Suprapubic skin (tissue), 4 donors: Measurements from ENCODE around the gene COMMD1. TPM values are rescaled to one million over a fixed set of nuclear protein-coding genes. Genes with fewer than 3 reads are reported as not detected.
"Not testable (repeated sequence)": the region's sequence is repeated elsewhere in the genome, so short reads cannot be mapped to it uniquely, and the experiment has no call there.

Experiments used
- DNase-seq, 2 donors: peaks; one replicate each; pipeline ENCODE4 v3.0.0-alpha.2; 2019; ENCODE audit warnings: low spot score in 2 of 2
- H3K27ac ChIP-seq: fragments of 200-600 bp; sonication (generic); one replicate; pipeline ENCODE4 v1.5.1; 2019
- H3K27me3 ChIP-seq: fragments of 200-600 bp; sonication (generic); one replicate; pipeline ENCODE4 v1.5.1; 2019
- H3K36me3 ChIP-seq: fragments of 200-600 bp; sonication (generic); one replicate; pipeline ENCODE4 v1.5.1; 2019
- H3K4me1 ChIP-seq: fragments of 200-600 bp; sonication (generic); one replicate; pipeline ENCODE4 v1.5.1; 2019
- H3K4me3 ChIP-seq: fragments of 200-600 bp; sonication (generic); one replicate; pipeline ENCODE4 v1.5.1; 2019; ENCODE audit warnings: mild to moderate bottlenecking
- H3K9me3 ChIP-seq: fragments of 200-600 bp; sonication (generic); one replicate; pipeline ENCODE4 v1.5.1; 2019
- EP300 ChIP-seq: sonication (generic); formaldehyde crosslinking; IDR thresholded peaks from one replicate; pipeline ENCODE4 v1.6.1; 2017; ENCODE audit warnings: antibody characterized with exemption
- POLR2A ChIP-seq, 2 donors: fragments of 450-650 bp; IDR thresholded peaks; one replicate each; pipeline ENCODE4 v1.6.1; 2017; ENCODE audit warnings: antibody characterized with exemption in 2 of 2, mild to moderate bottlenecking in 2 of 2, moderate library complexity in 2 of 2
- POLR2AphosphoS5 ChIP-seq, 3 donors: sonication (generic); formaldehyde crosslinking; IDR thresholded peaks; one replicate each; pipeline ENCODE4 v1.6.1; 2017; ENCODE audit warnings: antibody characterized with exemption in 3 of 3
- WGBS: methylation state at CpG from one replicate; pipeline ENCODE4 v1.1.5; 2018; 5-methylcytosine and 5-hydroxymethylcytosine counted together
- total RNA-seq, 4 donors: library from RNA; depleted of rRNA; stranded (reverse); fragments of >200 nt; gene quantifications; one replicate each; pipeline ENCODE4 v1.1.0, GENCODE V29; 2016
- TF ChIP-seq, protein P1 (sequence below), 2 donors: fragments of 200-600 bp in 1 of 2; fragments of 450-650 bp in 1 of 2; sonication (generic) in 1 of 2; IDR thresholded peaks; one replicate each; pipeline ENCODE4 v1.5.1; 2016 to 2019; ENCODE audit warnings: antibody characterized with exemption in 2 of 2, mild to moderate bottlenecking in 1 of 2, moderate library complexity in 1 of 2

COMMD1 gene
- total RNA-seq, 4 donors from 2014 or later: 45.6 to 64.3 (median 57.7) TPM

DNA sequence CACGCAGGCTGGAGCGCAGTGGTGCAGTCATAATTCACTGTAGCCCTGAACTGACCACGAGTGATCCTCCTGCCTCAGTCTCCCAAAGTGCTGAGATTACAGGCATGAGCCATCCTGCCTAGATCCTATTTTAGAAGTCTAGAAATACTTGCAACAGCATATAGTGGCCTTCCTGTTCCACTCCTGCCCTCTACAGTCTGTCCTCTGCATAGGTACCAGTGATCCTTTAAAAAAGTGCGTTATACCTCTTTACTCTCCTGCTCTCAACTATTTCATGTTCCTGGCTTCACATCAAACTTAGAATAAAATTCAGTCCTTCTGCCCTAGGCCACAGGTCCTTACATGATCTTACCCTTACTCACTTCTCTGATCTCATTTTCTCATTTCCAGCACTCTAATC, 6.0 kb downstream of the COMMD1 start:
- no peaks in the 10 kb centered on the region for H3K27me3 ChIP-seq
- no peaks in the 10 kb centered on the region for H3K9me3 ChIP-seq
- no peak overlapping the region for H3K27ac ChIP-seq
- DNase-seq: no peak
- 75% methylated on average over 4 of the region's 4 CpGs for WGBS
- H3K4me3 ChIP-seq: no peak overlapping the region
- no peak for TF ChIP-seq POLR2A (IDR thresholded peaks at IDR 0.05)
- TF ChIP-seq, protein P1, sequence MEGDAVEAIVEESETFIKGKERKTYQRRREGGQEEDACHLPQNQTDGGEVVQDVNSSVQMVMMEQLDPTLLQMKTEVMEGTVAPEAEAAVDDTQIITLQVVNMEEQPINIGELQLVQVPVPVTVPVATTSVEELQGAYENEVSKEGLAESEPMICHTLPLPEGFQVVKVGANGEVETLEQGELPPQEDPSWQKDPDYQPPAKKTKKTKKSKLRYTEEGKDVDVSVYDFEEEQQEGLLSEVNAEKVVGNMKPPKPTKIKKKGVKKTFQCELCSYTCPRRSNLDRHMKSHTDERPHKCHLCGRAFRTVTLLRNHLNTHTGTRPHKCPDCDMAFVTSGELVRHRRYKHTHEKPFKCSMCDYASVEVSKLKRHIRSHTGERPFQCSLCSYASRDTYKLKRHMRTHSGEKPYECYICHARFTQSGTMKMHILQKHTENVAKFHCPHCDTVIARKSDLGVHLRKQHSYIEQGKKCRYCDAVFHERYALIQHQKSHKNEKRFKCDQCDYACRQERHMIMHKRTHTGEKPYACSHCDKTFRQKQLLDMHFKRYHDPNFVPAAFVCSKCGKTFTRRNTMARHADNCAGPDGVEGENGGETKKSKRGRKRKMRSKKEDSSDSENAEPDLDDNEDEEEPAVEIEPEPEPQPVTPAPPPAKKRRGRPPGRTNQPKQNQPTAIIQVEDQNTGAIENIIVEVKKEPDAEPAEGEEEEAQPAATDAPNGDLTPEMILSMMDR (IDR thresholded peaks at IDR 0.05): peak in 1 of 2 donors; percentile 20
- no peaks in the 10 kb centered on the region for H3K36me3 ChIP-seq
- peaks cover 29% of the 10 kb centered on the region for H3K4me1 ChIP-seq

- H3K27me3 ChIP-seq, H3K4me1 ChIP-seq, H3K36me3 ChIP-seq, DNase-seq, H3K27ac ChIP-seq, H3K4me3 ChIP-seq, H3K9me3 ChIP-seq: not testable (repeated sequence)
- 96% methylated on average over 4 of the region's 4 CpGs for WGBS
These were observed 9.3 kb downstream of the COMMD1 start for GRCh38 chr2:61914794-61915193.

DNA sequence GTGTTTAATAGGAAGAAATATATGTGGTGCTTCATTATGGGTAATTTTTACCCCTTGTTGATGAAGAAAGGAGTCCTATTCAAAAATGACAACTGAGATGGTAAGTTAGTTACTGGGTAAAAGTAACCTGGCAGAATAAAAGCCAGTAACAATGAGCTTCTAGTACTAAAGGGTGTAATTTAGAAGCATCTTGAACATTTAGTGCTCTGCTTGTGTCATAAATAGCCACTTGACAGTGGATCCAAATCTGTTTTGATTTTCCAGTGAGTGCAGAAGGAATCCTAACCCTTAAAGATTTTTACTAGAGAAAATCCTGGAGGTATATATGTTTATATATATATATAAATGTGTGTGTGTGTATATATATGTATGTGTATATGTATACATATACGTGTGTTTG, 15.1 kb downstream of the COMMD1 start:
- H3K27ac ChIP-seq: no peak overlapping the region
- no peaks in the 10 kb centered on the region for H3K27me3 ChIP-seq
- no peaks in the 10 kb centered on the region for H3K4me1 ChIP-seq
- TF ChIP-seq POLR2AphosphoS5 (IDR thresholded peaks at IDR 0.05) (no peak), POLR2A (IDR thresholded peaks at IDR 0.05) (no peak), EP300 (no peak)
- TF ChIP-seq, protein P1 (IDR thresholded peaks at IDR 0.05): no peak
- no peaks in the 10 kb centered on the region for H3K36me3 ChIP-seq
- H3K9me3 ChIP-seq: no peaks in the 10 kb centered on the region
- WGBS: 87% methylated on average over 1 of the region's 1 CpG
- H3K4me3 ChIP-seq: no peak overlapping the region
- DNase-seq: no peak

DNA sequence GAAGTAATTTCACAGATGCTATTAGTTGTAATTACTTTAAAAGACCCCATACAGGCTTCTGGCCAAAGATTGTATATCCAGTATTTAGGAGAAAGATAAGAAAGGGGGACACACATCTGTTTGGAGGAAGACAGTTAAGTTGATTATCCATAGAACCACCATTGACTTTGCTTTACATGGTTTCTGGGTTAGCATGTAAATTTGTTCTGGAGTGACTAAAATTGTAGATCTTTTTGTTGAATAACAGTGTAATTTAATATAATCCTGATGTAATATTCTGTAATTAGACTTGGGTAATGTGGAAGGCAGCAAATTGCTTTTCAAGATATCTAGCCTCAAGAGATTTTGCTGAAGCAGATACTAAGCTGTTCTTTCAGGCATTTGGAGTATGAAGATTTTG, 17.2 kb downstream of the COMMD1 start:
- H3K4me3 ChIP-seq: no peak overlapping the region
- no peaks in the 10 kb centered on the region for H3K27me3 ChIP-seq
- DNase-seq: no peak
- H3K36me3 ChIP-seq: no peaks in the 10 kb centered on the region
- TF ChIP-seq, protein P1 (IDR thresholded peaks at IDR 0.05): no peak
- H3K9me3 ChIP-seq: no peaks in the 10 kb centered on the region
- no peaks in the 10 kb centered on the region for H3K4me1 ChIP-seq
- H3K27ac ChIP-seq: no peak overlapping the region

DNA sequence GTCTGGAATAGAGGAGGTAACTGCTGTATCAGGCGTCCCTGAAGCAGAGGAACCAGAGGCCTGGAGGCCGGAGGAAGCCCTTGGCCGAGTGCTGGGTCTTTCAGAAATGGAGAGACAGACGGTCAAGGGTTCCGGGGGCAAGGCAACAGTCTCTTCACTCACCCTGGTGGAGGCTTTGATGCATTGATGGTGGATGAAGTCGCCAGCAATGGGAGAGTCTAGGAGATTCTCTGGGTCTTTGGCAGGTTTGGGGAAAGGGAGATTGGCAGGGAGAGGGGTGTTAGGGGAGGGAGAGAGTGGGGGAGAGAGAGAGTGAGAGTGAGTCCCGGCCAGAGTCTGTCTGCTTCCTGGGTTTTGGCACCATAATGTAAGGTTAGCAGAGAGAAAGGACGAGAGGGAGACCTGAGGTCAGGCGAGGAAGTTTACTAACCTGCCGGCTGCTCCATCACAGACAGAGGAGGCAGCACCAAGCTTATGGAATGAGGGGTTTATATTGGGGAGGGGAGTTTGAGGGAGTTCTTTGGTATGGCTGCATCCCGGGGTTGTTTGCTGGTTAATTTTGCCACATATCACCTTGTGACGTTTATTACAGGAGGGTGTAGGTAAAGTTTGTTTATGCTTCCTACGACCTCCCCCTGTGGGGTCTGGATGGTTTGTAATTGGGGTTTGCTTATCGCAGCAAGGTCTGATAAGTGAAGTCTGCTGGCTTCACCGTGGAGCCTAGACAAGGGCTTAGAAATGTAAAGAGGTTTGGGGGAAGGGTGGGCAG, 19.6 kb downstream of the COMMD1 start:
- Histone ChIP-seq H3K36me3 (peaks cover 4% of the 10 kb centered on the region), H3K27ac (no peak overlapping the region), H3K27me3 (no peaks in the 10 kb centered on the region), H3K9me3 (no peaks in the 10 kb centered on the region), H3K4me1 (no peaks in the 10 kb centered on the region), H3K4me3 (no peak overlapping the region)
- TF ChIP-seq, protein P1 (IDR thresholded peaks at IDR 0.05): no peak
- TF ChIP-seq POLR2A (IDR thresholded peaks at IDR 0.05): no peak
- TF ChIP-seq POLR2AphosphoS5 (IDR thresholded peaks at IDR 0.05): no peak
- no peak for TF ChIP-seq EP300
- WGBS: 84% methylated on average over 15 of the region's 15 CpGs
- no peak for DNase-seq
